ENCODE results near the gene ATG9A.

- no peak for TF ChIP-seq ZNF138 (CRISPR knock-in tag; conservative IDR thresholded peaks at IDR 0.05)
- TF ChIP-seq CTCF (IDR thresholded peaks at IDR 0.05) = no peak
- no peak for TF ChIP-seq CREB1 (CRISPR knock-in tag; IDR thresholded peaks at IDR 0.05)
- no peak for TF ChIP-seq ELF4 (CRISPR knock-in tag; IDR thresholded peaks at IDR 0.05; ENCODE audit: low read depth)
- TF ChIP-seq SMAD4 (CRISPR knock-in tag; IDR thresholded peaks at IDR 0.05) = no peak
- no peak for TF ChIP-seq RELA (CRISPR knock-in tag; IDR thresholded peaks at IDR 0.05; ENCODE audit: borderline replicate concordance)
- no peak for TF ChIP-seq GABPB1 (CRISPR knock-in tag; IDR thresholded peaks at IDR 0.05)
- TF ChIP-seq TEAD1 (CRISPR knock-in tag; IDR thresholded peaks at IDR 0.05) = no peak
Observed at GRCh38 chr2:219215871-219216534, 13.4 kb downstream of the ATG9A start.
